ENCODE data around the gene MGMT. TPM values are rescaled to one million over a fixed set of nuclear protein-coding genes. Genes with fewer than 3 reads are reported as not detected.

MGMT gene
- total and polyA plus RNA-seq, 9 donors, result 13.2 to 28.5 (median 15.8) TPM

- Histone ChIP-seq H3K27ac (ENCODE audit: low read length) (no peak overlapping the region), H3K9me3 (replicated peaks; ENCODE audit: control insufficient read depth, low read depth, low read length) (no peaks in the 10 kb centered on the region), H3K4me1 (ENCODE audit: control insufficient read depth, insufficient read depth, low read length) (peaks cover 24% of the 10 kb centered on the region), H3K36me3 (ENCODE audit: control insufficient read depth, insufficient read depth, low read length) (no peaks in the 10 kb centered on the region), H3K27me3 (ENCODE audit: control insufficient read depth, insufficient read depth, low read length) (no peaks in the 10 kb centered on the region), H3K4me3 (ENCODE audit: low read length) (no peak overlapping the region)
- WGBS (ENCODE audit: insufficient coverage), result 98% methylated on average over 6 of the region's 11 CpGs
- no peak for DNase-seq
These were observed 157.5 kb downstream of the MGMT start for GRCh38 chr10:129624526-129624925.

- Histone ChIP-seq H3K4me3 (ENCODE audit: low read length) (no peak overlapping the region), H3K27ac (ENCODE audit: low read length) (no peak overlapping the region), H3K4me1 (ENCODE audit: control insufficient read depth, insufficient read depth, low read length) (peaks cover 24% of the 10 kb centered on the region), H3K36me3 (ENCODE audit: control insufficient read depth, insufficient read depth, low read length) (no peaks in the 10 kb centered on the region), H3K27me3 (ENCODE audit: control insufficient read depth, insufficient read depth, low read length) (no peaks in the 10 kb centered on the region), H3K9me3 (replicated peaks; ENCODE audit: control insufficient read depth, low read depth, low read length) (no peaks in the 10 kb centered on the region)
- WGBS (ENCODE audit: insufficient coverage), result 64% methylated on average over 14 of the region's 15 CpGs
- no peak for DNase-seq
These were observed 159.3 kb downstream of the MGMT start for GRCh38 chr10:129626309-129626708.

GRCh38 chr10:129626796-129627435, 159.9 kb downstream of the MGMT start:
- peak overlapping the region; percentile 54 for H3K27ac ChIP-seq (ENCODE audit: low read length)
- H3K9me3 ChIP-seq (replicated peaks; ENCODE audit: control insufficient read depth, low read depth, low read length), result no peaks in the 10 kb centered on the region
- H3K4me3 ChIP-seq (ENCODE audit: low read length), result no peak overlapping the region
- H3K4me1 ChIP-seq (ENCODE audit: control insufficient read depth, insufficient read depth, low read length), result peaks cover 24% of the 10 kb centered on the region
- DNase-seq, result peak; percentile 69
- WGBS (ENCODE audit: insufficient coverage), result 59% methylated on average over 11 of the region's 12 CpGs
- no peaks in the 10 kb centered on the region for H3K27me3 ChIP-seq (ENCODE audit: control insufficient read depth, insufficient read depth, low read length)
- H3K36me3 ChIP-seq (ENCODE audit: control insufficient read depth, insufficient read depth, low read length), result no peaks in the 10 kb centered on the region

- peak; percentile 79 for DNase-seq
- Histone ChIP-seq H3K4me1 (ENCODE audit: control insufficient read depth, insufficient read depth, low read length) (peaks cover 24% of the 10 kb centered on the region), H3K9me3 (replicated peaks; ENCODE audit: control insufficient read depth, low read depth, low read length) (no peaks in the 10 kb centered on the region), H3K27me3 (ENCODE audit: control insufficient read depth, insufficient read depth, low read length) (no peaks in the 10 kb centered on the region), H3K4me3 (ENCODE audit: low read length) (no peak overlapping the region), H3K27ac (ENCODE audit: low read length) (peak overlapping the region; percentile 54), H3K36me3 (ENCODE audit: control insufficient read depth, insufficient read depth, low read length) (no peaks in the 10 kb centered on the region)
- no CpG with 5 or more reads among the region's 8 CpGs for WGBS (ENCODE audit: insufficient coverage)
These were observed 160.4 kb downstream of the MGMT start for GRCh38 chr10:129627442-129627841.

- peak; percentile 54 for DNase-seq
- Histone ChIP-seq H3K4me3 (ENCODE audit: low read length) (no peak overlapping the region), H3K27ac (ENCODE audit: low read length) (no peak overlapping the region), H3K9me3 (replicated peaks; ENCODE audit: control insufficient read depth, low read depth, low read length) (peaks cover under 1% of the 10 kb centered on the region), H3K36me3 (ENCODE audit: control insufficient read depth, insufficient read depth, low read length) (no peaks in the 10 kb centered on the region), H3K4me1 (ENCODE audit: control insufficient read depth, insufficient read depth, low read length) (peaks cover 22% of the 10 kb centered on the region), H3K27me3 (ENCODE audit: control insufficient read depth, insufficient read depth, low read length) (no peaks in the 10 kb centered on the region)
- 45% methylated on average over 3 of the region's 9 CpGs for WGBS (ENCODE audit: insufficient coverage)
These were observed 161.8 kb downstream of the MGMT start for GRCh38 chr10:129628823-129629222.

- DNase-seq, result no peak
- Histone ChIP-seq H3K4me3 (ENCODE audit: low read length) (no peak overlapping the region), H3K36me3 (ENCODE audit: control insufficient read depth, insufficient read depth, low read length) (no peaks in the 10 kb centered on the region), H3K4me1 (ENCODE audit: control insufficient read depth, insufficient read depth, low read length) (peaks cover 22% of the 10 kb centered on the region), H3K27me3 (ENCODE audit: control insufficient read depth, insufficient read depth, low read length) (no peaks in the 10 kb centered on the region), H3K27ac (ENCODE audit: low read length) (no peak overlapping the region), H3K9me3 (replicated peaks; ENCODE audit: control insufficient read depth, low read depth, low read length) (peaks cover 4% of the 10 kb centered on the region)
- 99% methylated on average over 11 of the region's 15 CpGs for WGBS (ENCODE audit: insufficient coverage)
These were observed 162.9 kb downstream of the MGMT start for GRCh38 chr10:129629911-129630310.

GRCh38 chr10:129631006-129631405, 164.0 kb downstream of the MGMT start:
- peak; percentile 51 for DNase-seq
- Histone ChIP-seq H3K4me3 (ENCODE audit: low read length) (no peak overlapping the region), H3K27ac (ENCODE audit: low read length) (no peak overlapping the region), H3K36me3 (ENCODE audit: control insufficient read depth, insufficient read depth, low read length) (no peaks in the 10 kb centered on the region), H3K27me3 (ENCODE audit: control insufficient read depth, insufficient read depth, low read length) (no peaks in the 10 kb centered on the region), H3K9me3 (replicated peaks; ENCODE audit: control insufficient read depth, low read depth, low read length) (peaks cover 4% of the 10 kb centered on the region), H3K4me1 (ENCODE audit: control insufficient read depth, insufficient read depth, low read length) (peaks cover 22% of the 10 kb centered on the region)
- WGBS (ENCODE audit: insufficient coverage), result no CpG with 5 or more reads among the region's 6 CpGs

GRCh38 chr10:129631870-129632623, 165.0 kb downstream of the MGMT start:
- Histone ChIP-seq H3K4me3 (ENCODE audit: low read length) (no peak overlapping the region), H3K27ac (ENCODE audit: low read length) (no peak overlapping the region), H3K27me3 (ENCODE audit: control insufficient read depth, insufficient read depth, low read length) (no peaks in the 10 kb centered on the region), H3K36me3 (ENCODE audit: control insufficient read depth, insufficient read depth, low read length) (no peaks in the 10 kb centered on the region), H3K4me1 (ENCODE audit: control insufficient read depth, insufficient read depth, low read length) (peaks cover 16% of the 10 kb centered on the region), H3K9me3 (replicated peaks; ENCODE audit: control insufficient read depth, low read depth, low read length) (peaks cover 4% of the 10 kb centered on the region)
- DNase-seq, result no peak
- 99% methylated on average over 9 of the region's 17 CpGs for WGBS (ENCODE audit: insufficient coverage)

- no peak overlapping the region for H3K4me3 ChIP-seq (ENCODE audit: low read length)
- 67% methylated on average over 2 of the region's 3 CpGs for WGBS (ENCODE audit: insufficient coverage)
- H3K9me3 ChIP-seq (replicated peaks; ENCODE audit: control insufficient read depth, low read depth, low read length), result peaks cover 4% of the 10 kb centered on the region
- no peaks in the 10 kb centered on the region for H3K36me3 ChIP-seq (ENCODE audit: control insufficient read depth, insufficient read depth, low read length)
- H3K4me1 ChIP-seq (ENCODE audit: control insufficient read depth, insufficient read depth, low read length), result no peaks in the 10 kb centered on the region
- no peaks in the 10 kb centered on the region for H3K27me3 ChIP-seq (ENCODE audit: control insufficient read depth, insufficient read depth, low read length)
- no peak overlapping the region for H3K27ac ChIP-seq (ENCODE audit: low read length)
- DNase-seq, result no peak
These were observed 170.0 kb downstream of the MGMT start for GRCh38 chr10:129637010-129637409.

GRCh38 chr10:129637846-129638245, 170.8 kb downstream of the MGMT start:
- H3K4me3 ChIP-seq (ENCODE audit: low read length), result no peak overlapping the region
- H3K9me3 ChIP-seq (replicated peaks; ENCODE audit: control insufficient read depth, low read depth, low read length), result peaks cover 4% of the 10 kb centered on the region
- H3K36me3 ChIP-seq (ENCODE audit: control insufficient read depth, insufficient read depth, low read length), result no peaks in the 10 kb centered on the region
- no peaks in the 10 kb centered on the region for H3K4me1 ChIP-seq (ENCODE audit: control insufficient read depth, insufficient read depth, low read length)
- H3K27me3 ChIP-seq (ENCODE audit: control insufficient read depth, insufficient read depth, low read length), result no peaks in the 10 kb centered on the region
- no peak for DNase-seq
- WGBS (ENCODE audit: insufficient coverage), result 73% methylated on average over 3 of the region's 5 CpGs
- H3K27ac ChIP-seq (ENCODE audit: low read length), result no peak overlapping the region

All from muscle of leg (tissue), 11 donors.